ENCODE measurements around the gene DTX3.
"Not testable (repeated sequence)": the region's sequence is repeated elsewhere in the genome, so short reads cannot be mapped to it uniquely, and the experiment has no call there.

DTX3 gene, protein sequence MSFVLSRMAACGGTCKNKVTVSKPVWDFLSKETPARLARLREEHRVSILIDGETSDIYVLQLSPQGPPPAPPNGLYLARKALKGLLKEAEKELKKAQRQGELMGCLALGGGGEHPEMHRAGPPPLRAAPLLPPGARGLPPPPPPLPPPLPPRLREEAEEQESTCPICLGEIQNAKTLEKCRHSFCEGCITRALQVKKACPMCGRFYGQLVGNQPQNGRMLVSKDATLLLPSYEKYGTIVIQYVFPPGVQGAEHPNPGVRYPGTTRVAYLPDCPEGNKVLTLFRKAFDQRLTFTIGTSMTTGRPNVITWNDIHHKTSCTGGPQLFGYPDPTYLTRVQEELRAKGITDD

DNA sequence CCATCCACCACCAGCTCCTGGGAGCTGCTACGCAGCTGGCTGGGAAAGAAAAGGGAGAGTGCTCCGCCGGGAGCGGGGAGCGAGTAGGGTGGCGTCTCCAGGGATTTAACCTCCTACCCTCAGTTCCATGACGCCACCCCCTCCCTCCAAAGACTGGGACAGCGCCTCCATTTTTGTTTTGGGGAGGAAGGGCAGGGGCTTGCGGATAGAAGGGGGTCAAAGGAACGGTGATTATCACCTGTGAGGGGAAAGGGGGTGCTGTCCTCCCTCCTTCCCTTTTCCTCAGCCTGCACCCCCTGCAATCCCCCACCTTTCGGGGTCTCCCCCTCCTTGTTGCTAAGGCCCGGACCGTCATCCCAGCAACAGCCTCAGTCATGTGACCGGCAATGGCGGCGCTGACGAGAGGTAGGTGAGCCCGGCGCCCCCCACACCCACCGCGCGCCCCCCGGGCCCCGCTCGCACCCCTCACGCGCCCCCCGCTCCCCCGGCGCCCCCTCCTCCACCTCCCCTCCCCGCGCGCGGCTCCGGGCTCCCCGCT, at the start of gene DTX3:
Gene DTX3 (plus strand): TSS at position 371 of the 538 bp plus-strand sequence. CDS start 1,694 bp downstream, outside the sequence.
- DNase-seq: peak; percentile 28

DNA sequence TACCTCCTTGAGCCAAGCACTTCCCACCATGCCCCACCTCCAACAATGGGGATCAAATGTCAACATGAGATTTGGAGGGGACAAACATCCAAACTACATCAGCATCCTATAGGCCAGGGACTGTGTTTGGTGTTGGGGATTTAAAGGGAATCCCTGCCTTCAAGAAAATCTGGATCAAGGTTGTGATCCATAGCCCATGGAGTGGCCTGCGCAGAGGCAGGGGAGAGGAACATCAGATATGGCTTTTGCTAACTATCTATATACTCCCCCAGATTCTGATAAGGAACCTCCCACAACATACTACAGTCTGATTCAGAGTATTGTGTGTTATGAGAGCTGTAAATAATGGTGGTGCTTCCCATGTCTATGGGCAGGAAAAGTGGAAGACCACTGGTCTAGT, 49.7 kb upstream of the DTX3 start:
- DNase-seq: no peak

DNA sequence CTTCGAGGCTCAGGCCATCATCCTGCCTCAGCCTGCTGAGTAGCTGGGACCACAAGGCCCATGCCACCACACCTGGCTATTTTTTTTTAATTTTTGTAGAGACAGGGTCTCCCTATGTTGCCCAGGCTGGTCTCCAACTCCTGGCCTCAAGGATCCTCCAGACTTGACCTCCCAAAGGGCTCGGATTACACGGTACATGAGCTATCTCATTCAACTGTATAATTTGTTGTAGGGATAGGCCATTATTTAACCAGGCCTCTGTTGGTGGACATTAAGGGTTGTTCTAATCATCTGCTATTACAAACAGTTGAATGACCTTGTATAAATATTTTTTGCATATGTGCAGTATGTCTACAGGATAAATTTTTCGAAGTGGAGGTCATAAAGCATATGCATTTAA, 45.8 kb upstream of the DTX3 start:
- no peak for DNase-seq

DNA sequence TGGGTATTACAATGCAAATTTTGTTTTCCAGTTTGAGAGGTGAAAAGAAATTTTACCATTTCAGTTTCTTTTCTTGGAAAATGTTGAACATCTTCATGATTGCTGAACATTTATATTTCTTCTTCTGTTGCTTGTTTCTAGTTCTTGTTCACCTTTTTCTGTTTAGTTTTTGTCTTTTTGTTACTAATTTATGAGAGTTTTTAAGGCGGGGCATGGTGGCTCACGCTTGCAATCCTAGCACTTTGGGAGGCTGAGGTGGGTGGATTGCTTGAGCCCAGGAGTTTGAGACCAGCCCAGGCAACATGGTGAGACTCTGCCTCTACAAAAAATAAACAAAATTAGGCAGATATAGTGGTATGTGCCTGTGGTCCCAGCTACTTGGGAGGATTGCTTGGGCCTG, 44.1 kb upstream of the DTX3 start:
- no peak for DNase-seq

DNA sequence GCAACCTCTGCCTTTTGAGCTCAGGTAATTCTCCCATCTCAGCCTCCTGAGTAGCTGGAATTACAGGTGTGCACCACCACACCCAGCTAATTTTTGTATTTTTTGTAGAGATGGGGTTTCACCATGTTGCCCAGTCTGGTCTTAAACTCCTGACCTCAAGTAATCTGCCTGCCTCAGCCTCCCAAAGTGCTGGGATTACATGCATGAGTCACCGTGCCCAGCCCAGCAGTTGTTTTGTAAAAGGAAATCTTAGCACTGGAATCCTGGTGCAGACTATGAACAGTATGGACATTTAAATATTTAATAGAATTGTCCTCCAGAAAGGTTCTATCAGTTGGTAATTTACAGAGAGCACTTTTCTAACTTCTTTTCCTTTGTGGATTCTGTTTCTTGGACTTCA, 43.5 kb upstream of the DTX3 start:
- DNase-seq: not testable (repeated sequence)

DNA sequence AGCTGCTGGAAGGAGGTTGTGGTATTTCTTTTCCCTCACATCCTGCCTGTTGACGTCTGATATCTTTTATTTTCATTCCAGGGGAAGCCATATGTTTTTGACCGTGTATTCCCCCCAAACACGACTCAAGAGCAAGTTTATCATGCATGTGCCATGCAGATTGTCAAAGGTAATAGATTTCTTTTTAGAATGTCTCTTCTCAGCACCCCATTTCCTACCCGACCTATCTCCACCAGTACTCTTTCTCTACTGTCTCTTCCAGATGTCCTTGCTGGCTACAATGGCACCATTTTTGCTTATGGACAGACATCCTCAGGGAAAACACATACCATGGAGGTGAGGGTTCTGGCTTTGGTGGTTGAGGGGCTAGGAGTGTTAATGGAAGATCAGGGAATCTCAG, 41.3 kb upstream of the DTX3 start:
- DNase-seq: no peak

DNA sequence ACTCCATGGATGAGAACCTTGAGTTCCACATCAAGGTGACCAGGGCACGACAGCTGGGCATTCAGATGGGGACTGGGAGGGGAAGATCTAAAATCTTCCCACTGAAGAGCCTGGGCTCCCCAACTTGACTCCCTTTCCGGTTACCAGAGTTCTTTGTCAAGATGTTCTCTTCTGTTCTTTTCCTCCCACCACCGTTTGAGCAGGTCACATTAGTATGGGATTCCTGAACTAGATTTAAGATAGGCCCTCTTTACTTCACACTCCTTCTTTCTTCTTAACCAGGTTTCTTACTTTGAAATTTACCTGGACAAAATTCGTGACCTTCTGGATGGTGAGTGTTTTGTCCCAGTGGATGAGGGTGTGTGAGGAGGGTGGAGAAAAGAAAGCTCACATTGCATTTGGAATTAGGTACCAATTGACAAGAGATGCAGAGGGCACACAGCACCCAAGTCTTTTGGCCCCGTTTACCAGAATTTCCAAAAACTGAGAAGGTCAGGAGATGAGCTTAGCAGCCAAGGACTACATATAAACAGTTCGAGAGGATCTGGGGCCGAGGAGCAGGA, 40.4 kb upstream of the DTX3 start:
- DNase-seq: no peak

DNA sequence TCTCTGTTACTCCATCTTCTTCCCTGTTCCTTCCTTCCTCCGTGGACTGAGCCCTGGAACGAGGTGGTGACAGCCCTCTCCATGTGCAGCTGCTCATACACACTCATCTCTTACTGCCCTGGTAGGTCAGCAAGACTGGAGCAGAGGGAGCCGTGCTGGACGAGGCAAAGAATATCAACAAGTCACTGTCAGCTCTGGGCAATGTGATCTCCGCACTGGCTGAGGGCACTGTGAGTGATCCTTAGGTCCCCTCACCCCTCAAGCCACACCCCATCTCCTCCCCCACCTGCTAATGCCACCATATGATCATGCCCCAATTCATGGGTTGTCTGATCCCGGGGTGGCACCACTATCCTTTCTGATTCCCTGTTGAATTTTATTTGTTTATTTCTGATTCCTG, 35.8 kb upstream of the DTX3 start:
- DNase-seq: no peak

DNA sequence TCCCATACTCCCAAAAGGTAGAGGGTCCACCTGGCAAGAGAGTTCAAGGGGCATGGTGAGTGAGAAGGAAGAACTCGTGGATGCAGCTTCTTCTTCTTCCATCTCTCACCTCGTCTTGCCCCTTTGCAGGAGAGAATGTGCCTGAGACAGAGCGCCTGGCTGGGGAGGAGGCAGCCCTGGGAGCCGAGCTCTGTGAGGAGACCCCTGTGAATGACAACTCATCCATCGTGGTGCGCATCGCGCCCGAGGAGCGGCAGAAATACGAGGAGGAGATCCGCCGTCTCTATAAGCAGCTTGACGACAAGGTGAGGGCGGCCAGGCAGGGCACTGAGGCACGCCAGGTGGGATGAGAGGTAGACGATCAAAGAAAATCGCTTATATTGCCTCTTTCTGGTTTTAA, 34.8 kb upstream of the DTX3 start:
- no peak for DNase-seq

DNA sequence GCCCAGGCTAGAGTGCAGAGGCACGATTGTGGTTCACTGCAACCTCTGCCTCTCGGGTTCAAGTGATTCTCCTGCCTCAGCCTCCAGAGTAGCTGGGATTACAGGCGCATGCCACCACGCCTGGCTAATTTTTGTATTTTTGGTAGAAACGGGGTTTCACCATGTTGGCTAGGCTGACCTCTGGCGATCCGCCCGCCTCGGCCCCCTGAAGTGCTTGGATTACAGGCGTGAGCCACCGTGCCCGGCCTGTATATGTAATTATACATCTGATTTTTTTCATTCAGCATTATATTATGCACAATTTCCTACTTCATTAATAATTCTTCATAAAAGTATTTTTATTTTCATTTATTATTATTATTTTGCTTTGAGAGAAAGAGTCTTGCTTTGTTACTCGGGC, 34.2 kb upstream of the DTX3 start:
- DNase-seq: not testable (repeated sequence)

DNA sequence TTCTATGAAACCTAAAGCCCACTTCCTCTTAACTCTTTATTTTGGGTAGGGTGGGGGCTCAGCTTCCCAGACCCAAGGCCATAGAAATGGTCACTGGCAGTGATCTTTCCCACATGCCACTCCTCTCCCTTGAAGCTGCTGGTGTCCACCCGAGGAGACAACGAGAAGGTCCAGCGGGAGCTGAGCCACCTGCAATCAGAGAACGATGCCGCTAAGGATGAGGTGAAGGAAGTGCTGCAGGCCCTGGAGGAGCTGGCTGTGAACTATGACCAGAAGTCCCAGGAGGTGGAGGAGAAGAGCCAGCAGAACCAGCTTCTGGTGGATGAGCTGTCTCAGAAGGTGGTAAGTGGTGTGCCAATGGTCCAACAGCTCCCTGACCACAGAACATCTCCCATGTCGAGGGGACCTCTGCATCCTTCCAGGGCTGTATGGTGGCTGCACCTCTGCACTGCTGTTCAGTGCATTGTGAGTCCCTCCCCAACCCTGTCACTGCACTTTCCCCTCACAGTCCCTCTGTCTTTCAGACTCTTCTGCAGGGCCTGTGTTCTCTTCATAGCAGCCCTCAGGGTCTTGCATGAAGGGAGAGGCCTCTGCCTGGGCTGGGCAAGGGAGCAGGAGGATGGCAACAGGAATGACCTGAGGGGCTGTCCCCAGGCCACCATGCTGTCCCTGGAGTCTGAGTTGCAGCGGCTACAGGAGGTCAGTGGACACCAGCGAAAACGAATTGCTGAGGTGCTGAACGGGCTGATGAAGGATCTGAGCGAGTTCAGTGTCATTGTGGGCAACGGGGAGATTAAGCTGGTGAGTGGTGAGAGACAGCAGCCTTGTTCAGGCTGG, 32.5 kb upstream of the DTX3 start:
- no peak for DNase-seq

DNA sequence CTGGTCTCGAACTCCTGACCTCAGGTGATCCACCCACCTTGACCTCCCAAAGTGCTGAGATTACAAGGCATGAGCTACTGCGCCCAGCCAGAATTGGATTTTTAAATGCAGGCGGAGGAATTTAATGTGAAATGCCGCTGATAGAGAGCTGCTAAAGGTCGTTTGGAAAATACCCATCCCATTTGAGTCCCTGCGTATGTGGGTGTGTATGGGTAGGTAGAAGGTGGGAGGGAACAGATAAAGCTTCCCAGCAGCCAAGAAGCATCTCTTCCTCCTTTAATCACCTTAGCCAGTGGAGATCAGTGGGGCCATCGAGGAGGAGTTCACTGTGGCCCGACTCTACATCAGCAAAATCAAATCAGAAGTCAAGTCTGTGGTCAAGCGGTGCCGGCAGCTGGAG, 29.8 kb upstream of the DTX3 start:
- DNase-seq: no peak

DNA sequence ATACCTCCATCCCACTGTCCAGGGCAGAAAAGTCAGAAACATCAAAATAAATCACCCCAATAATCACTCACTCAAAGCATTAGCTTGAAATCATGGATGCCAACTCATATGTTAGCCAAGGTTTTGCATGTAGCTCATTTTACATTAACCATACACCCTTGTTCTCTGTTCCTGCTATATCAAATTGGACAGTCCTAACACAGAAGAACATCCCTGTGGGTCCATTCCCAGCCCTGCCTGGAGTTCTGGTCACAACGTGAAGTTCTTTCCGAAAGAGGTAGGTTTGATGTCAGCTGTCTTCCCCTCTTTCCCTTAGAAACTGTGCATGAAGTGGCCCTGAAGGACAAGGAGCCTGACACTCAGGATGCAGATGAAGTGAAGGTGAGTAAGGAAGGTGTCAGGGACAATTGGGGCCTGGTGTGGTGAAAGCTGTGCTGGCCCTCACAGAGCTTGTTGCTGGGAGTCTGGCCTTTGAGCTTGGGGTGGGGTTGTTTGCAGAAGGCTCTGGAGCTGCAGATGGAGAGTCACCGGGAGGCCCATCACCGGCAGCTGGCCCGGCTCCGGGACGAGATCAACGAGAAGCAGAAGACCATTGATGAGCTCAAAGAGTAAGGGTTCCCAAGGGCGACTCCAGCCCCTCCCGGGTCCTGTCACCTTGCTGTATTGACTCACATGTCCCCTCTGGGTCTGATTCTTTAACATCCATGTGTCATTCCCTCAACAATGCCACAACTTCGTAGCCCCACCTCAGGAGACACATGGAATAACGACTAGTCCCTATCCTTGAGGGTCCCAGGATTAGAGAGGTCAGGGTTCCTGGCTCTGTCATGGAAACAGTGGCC, 28.6 kb upstream of the DTX3 start:
- DNase-seq: no peak

DNA sequence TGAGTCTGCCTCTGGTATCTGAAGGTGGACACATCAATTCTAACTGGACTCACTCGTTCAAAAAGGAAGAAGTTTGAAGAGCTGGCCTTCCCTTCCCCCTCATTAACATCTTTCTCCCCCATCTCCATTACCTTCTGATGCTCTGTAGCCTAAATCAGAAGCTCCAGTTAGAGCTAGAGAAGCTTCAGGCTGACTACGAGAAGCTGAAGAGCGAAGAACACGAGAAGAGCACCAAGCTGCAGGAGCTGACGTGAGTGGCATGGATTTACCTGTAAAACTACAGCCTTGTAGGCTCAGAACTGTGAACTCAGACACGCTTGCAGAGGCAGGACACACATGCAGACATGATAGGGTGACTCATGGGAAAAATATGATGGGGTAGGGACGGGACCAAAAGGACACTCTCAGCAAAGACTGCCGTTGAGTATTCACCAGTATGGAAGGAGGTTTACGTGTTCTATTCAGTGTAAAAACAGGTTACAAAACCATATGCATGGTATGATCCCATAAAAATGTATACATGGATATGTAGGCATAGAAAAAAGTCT, 27.9 kb upstream of the DTX3 start:
- DNase-seq: no peak

DNA sequence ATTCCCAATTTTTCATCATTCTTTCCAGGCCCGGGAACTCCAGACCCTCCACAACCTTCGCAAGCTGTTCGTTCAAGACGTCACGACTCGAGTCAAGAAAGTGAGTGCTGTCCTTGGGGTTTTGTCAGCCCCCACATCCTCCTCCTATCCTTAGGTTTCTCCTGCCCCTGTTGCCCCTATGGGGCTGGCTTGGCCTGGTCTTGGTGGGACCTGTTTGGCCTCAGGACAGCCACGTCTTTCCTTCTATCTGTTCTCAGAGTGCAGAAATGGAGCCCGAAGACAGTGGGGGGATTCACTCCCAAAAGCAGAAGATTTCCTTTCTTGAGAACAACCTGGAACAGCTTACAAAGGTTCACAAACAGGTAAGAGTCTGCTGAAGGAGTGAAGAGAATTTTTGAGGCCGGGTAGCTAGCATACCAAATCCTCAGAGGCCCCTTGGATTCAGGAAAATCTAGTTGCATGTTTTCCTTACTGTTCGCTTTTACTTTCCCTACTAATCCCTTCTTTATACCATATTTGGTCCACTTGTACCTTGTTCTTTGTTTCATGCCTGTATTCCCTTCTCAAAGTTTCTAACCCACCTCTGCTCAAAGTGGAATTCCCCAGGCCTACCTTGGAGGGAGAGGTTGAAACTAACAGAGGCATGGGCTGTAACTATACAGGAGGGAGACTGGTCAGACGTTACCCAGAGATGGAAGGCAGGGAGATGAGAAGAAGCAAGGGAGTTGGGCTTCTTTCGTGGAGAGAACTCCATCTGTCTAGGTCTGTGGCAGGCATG, 26.5 kb upstream of the DTX3 start:
- no peak for DNase-seq

DNA sequence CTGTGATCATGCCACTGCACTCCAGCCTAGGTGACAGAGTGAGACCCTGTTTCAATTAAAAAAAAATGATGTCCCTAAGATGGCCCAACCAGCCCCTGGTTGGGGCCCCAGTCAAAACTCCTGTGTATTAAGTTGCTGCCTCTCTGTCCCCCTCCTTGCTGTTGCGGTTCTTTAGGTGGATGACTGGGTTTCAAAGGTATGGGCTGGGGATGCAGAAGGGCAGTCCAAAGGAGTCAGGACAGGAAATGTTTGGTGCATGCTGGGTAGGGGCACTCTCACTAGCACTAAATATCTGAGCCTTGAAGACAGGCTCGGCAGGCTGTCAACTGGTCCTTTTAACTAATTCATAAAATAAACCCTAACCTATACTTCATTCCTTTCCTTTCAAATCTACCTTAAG, 25.6 kb upstream of the DTX3 start:
- peak; percentile 24 for DNase-seq

DNA sequence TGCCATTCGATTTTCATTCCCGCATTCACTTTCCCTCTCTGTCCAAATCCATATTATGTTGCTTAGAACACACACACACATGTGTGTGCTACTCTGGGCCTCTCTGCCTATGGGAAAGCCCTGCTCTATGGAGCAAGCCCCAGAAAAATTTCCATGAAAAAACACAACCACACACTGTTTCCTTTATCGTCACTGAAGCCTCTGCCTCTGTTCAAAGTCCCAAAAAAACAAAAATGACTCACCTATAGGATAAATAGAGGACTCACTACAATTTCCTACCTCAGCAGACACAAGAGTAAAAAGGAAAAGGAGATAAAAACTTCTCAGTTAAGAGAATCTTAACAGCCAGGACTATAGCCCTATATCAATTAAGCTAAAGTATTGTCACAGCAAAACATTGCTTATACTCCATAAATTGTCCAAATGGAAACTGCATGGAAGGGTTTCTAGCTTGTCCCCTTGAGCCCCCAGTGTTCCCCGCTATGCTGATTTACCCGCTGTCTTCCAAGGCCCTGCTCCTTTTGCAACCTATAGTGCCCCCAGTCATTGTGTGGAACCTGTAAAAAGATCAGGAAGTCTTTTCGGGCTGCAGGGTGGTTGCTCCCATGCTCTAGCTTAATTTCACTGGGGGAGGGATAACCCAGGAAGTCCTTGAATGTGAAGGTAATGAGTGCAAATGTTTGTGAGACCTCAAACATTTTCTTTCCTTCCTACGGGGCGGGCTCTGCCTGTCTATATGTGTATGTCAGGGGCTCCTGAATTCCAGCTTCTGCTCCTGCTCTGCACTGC, 24.8 kb upstream of the DTX3 start:
- no peak for DNase-seq

DNA sequence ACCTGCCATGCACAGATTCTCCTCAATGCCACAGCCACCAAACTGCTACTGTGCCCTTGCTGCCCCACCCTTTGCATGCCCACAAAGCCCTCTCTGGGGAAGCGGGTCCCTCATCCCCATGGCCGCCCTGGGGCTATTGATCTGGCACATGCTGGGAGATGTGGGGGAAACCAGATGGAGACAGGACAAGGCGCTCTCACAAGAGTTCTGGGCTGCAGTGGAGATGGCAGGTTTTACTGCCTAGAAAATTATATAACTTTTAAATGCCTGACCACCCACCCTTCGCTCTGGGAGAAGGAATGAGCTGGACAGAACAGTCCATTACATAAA, 24.2 kb upstream of the DTX3 start:
- no peak for DNase-seq

DNA sequence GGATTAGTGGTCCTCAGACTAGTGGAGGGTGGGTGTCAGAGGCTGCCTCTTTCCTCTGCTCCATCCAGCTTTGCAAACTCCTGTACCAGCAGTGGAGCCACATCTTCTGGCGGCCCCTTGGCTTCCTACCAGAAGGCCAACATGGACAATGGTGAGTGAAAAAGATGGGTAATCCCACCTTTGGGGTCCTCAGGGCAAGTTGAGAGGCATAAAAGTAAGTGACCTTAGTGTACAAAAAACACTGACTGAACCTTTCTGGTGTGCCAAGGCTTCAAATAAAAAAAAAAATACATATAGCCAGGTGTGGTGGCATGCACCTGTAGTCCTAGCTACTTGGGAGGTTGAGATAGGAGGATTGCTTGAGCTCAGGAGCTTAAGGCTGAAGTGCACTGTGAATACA, 22.8 kb upstream of the DTX3 start:
- no peak for DNase-seq

DNA sequence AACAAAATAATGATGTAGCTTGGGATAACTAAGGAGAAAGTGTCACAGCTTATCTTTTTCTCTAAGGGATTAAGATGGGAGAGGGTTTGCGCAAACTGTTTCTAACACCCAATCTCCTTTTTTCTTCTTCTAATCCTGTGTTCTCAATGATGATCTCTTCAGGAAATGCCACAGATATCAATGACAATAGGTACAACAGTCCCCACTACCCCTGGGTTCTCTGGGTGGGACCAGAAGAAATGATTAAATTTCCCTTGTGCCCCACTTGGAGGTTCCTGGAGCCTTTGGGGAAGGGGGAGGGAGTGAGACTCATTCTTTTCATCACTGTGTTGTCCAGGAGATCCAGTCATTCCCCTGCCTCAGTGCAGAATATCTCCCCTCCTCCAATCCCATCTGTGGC, 22.2 kb upstream of the DTX3 start:
- DNase-seq: no peak
